Skeletal muscle tissue (tissue), 4 donors: ENCODE measurements around the gene C4orf51. TPM values are rescaled to one million over a fixed set of nuclear protein-coding genes. Genes with fewer than 3 reads are reported as not detected.

Source experiments
- H3K27ac ChIP-seq: one replicate; pipeline ENCODE4 v1.7.0; 2013; ENCODE audit warnings: mild to moderate bottlenecking, low read depth, low read length, inconsistent platforms
- H3K27me3 ChIP-seq, 3 donors: one replicate each; pipeline ENCODE4 v1.7.0; 2013; ENCODE audit warnings: low read length in 3 of 3; ENCODE audit not compliant: control insufficient read depth in 3 of 3, insufficient read depth in 3 of 3
- H3K36me3 ChIP-seq, 3 donors: one replicate each; pipeline ENCODE4 v1.7.0; 2013; ENCODE audit warnings: low read length in 3 of 3; ENCODE audit not compliant: control insufficient read depth in 3 of 3, insufficient read depth in 3 of 3
- H3K4me1 ChIP-seq, 3 donors: one replicate each; pipeline ENCODE4 v1.7.0; 2013; ENCODE audit warnings: low read length in 3 of 3, mild to moderate bottlenecking in 3 of 3; ENCODE audit not compliant: control insufficient read depth in 3 of 3, insufficient read depth in 3 of 3
- H3K4me3 ChIP-seq, 3 donors: one replicate each; pipeline ENCODE4 v1.7.0; 2013; ENCODE audit warnings: low read length in 3 of 3
- H3K9ac ChIP-seq, 3 donors: one replicate each; pipeline ENCODE4 v1.7.0; 2013; ENCODE audit warnings: low read length in 3 of 3, mild to moderate bottlenecking in 3 of 3, moderate library complexity in 2 of 3, low read depth in 1 of 3
- H3K9me3 ChIP-seq, 3 donors: one replicate each; pipeline ENCODE4 v1.7.0; 2013; ENCODE audit warnings: low read length in 3 of 3; ENCODE audit not compliant: control insufficient read depth in 3 of 3
- total RNA-seq: library from RNA; depleted of rRNA; stranded (reverse); fragments of >200 nt; gene quantifications from one replicate; pipeline ENCODE4 v1.2.3, GENCODE V29; 2014
- donor health status: Osteomylitis.

The C4orf51 gene
- total RNA-seq, 1 donor from 2014 or later: not detected

DNA sequence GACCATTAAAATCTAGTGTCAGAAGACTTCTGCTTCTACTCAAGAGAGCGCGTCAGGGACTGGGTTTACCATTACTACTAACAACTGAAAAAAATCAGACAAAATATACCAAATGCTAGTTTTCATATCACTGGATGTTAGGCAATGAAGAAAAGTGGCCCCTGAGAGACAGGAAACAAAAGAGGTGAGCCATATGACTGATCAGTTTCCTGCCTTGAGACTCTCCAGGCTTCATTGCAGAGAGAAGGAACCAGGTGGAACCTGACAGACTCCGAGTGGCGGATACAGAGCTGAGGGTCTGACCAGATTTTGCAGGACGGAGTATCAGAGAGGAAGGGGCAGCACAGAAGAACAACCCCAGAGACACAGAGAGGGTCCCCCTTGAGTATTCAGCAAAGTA lies 86.3 kb downstream of the C4orf51 start:
- peaks cover 0 to 4% (median 2%) of the 10 kb centered on the region in 3 donors for H3K4me1 ChIP-seq
- H3K9me3 ChIP-seq: no peaks in the 10 kb centered on the region
- no peak overlapping the region for H3K27ac ChIP-seq
- H3K27me3 ChIP-seq: no peaks in the 10 kb centered on the region
- no peak overlapping the region for H3K4me3 ChIP-seq
- H3K36me3 ChIP-seq: peaks cover 16 to 41% (median 28%) of the 10 kb centered on the region in 3 donors
- H3K9ac ChIP-seq: no peak overlapping the region

DNA sequence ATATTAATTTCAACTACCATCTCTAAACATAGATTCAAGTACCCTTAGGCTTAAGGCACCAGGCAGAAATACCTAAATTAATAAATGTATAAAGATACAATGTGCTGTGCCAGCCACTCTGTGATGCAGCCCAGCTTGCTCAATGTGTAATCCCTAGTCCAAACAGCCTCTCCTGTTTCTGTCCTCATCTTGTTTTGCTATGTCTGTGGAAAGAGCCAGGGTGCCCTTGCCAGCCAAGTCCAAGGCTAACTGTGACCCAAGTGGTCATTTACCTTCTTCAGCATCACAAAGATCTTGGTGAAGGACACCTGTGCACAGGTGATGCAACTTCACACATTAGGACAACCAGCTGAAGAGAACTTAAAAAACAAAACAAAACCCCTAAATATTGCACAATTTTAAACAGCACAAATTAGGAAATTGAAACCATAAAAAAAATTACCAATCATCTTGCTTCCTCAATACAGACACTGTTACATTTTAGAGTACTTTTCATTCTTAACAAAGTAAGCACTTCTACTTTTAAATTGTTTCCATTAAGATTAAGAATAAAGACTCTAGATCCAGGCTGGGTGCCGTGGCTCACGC lies 89.6 kb downstream of the C4orf51 start:
- H3K4me1 ChIP-seq: peaks cover 0 to 16% (median 12%) of the 10 kb centered on the region in 3 donors
- no peak overlapping the region for H3K4me3 ChIP-seq
- H3K9ac ChIP-seq: no peak overlapping the region
- H3K36me3 ChIP-seq: peaks cover 14 to 35% (median 25%) of the 10 kb centered on the region in 3 donors
- H3K27ac ChIP-seq: no peak overlapping the region
- no peaks in the 10 kb centered on the region for H3K27me3 ChIP-seq
- H3K9me3 ChIP-seq: no peaks in the 10 kb centered on the region

DNA sequence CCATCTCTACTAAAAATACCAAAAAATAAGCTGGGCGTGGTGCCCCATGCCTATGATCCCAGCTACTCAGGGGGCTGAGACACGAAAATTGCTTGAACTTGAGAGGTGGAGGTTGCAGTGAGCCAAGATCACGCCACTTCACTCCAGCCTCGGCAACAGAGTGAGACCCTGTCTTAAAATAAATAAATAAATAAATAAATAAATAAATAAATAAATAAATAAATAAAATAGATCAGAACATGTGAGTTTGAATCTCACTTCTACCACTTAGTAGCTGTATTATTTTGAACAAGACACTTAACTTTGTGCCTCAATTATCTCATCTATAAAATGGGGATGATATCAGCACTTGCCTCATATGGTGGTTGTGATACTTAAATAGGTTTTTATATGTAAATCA lies 90.2 kb downstream of the C4orf51 start:
- Histone ChIP-seq H3K9me3 (no peaks in the 10 kb centered on the region), H3K27ac (no peak overlapping the region), H3K9ac (no peak overlapping the region), H3K36me3 (peaks cover 10 to 31% (median 19%) of the 10 kb centered on the region in 3 donors), H3K27me3 (no peaks in the 10 kb centered on the region), H3K4me1 (peaks cover 0 to 21% (median 12%) of the 10 kb centered on the region in 3 donors), H3K4me3 (no peak overlapping the region)

DNA sequence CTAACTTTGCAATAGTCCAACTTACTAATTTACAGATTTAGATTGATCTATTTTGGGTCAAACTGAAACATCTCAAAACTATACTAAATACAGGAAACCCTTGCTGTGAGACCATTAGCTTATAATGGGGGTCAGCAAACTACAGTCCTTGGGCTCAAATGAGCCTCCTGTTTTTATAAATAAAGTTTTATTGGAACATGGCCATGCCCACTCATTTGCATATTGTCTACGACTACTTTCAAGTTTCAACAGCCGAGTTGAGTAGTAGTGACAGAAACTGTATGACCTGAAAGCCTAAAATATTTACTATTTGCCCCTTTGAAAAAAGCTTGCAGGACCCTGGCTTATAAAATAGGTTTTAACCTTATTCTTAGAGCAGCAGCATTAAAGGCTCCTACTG lies 92.4 kb downstream of the C4orf51 start:
- no peak overlapping the region for H3K9ac ChIP-seq
- H3K4me3 ChIP-seq: no peak overlapping the region
- H3K4me1 ChIP-seq: peaks cover 0 to 21% (median 12%) of the 10 kb centered on the region in 3 donors
- no peaks in the 10 kb centered on the region for H3K9me3 ChIP-seq
- no peak overlapping the region for H3K27ac ChIP-seq
- H3K27me3 ChIP-seq: no peaks in the 10 kb centered on the region
- peaks cover 9 to 25% (median 20%) of the 10 kb centered on the region in 3 donors for H3K36me3 ChIP-seq

DNA sequence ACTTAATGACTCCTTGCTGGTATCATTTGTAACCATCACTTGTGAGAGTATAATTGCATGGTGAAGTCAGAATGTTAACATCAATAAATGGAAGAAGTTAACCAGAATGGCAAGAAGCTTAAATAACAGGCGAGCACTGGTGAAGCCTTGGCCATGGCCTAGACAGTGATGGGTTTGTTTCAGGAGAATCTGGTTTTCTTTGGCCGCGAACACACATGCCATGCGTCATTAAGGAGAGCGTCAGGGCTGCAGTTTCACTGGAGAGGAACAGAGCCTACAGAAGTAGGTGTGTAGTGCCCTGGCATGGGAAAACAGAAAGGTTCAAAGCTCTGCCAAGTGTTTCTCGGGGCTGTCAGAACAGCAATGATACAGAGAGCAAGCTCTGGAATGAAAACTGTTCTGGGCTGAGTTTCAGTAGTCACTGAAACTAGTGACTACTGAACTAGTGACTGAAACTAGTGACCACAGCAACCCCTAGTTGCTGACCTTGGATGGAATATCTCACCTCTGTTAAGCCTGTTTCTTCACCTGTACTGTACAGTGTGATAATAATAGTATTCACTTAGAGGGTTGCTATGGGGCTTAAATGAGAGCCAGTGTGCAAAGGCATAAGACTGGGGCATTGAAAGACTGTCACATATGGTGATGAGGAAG lies 93.8 kb downstream of the C4orf51 start:
- no peaks in the 10 kb centered on the region for H3K27me3 ChIP-seq
- no peaks in the 10 kb centered on the region for H3K9me3 ChIP-seq
- H3K4me1 ChIP-seq: peaks cover 0 to 21% (median 12%) of the 10 kb centered on the region in 3 donors
- no peak overlapping the region for H3K9ac ChIP-seq
- H3K27ac ChIP-seq: peak overlapping the region; percentile 17
- peaks cover 9 to 25% (median 20%) of the 10 kb centered on the region in 3 donors for H3K36me3 ChIP-seq
- H3K4me3 ChIP-seq: no peak overlapping the region

- Histone ChIP-seq H3K9ac (no peak overlapping the region), H3K9me3 (no peaks in the 10 kb centered on the region), H3K27me3 (no peaks in the 10 kb centered on the region), H3K4me3 (no peak overlapping the region), H3K27ac (no peak overlapping the region), H3K36me3 (peaks cover 9 to 25% (median 23%) of the 10 kb centered on the region in 3 donors), H3K4me1 (peaks cover 0 to 19% (median 9%) of the 10 kb centered on the region in 3 donors)
Observed at GRCh38 chr4:145774473-145774872, 94.5 kb downstream of the C4orf51 start.

DNA sequence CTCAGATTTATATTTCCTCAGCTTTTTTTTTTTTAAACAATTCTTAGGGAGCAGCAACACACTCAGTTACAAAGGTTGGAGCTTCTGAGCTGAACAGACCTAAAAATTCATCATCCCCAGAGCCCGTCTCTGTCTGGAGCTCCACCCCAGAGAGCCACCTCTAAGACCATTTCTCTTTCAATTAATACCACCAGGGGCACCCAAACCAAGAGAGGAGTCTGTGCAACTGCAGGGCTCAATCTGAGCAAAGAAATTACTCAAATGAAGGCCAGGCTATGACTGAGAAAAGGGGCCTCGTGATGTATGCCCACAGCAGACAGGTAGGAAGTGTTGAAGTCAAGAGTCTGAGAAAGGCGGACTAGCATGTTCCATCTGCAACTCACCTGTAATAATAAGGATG lies 95.5 kb downstream of the C4orf51 start:
- Histone ChIP-seq H3K27ac (no peak overlapping the region), H3K4me1 (peaks cover 0 to 19% (median 8%) of the 10 kb centered on the region in 3 donors), H3K27me3 (no peaks in the 10 kb centered on the region), H3K36me3 (peaks cover 9 to 25% (median 23%) of the 10 kb centered on the region in 3 donors), H3K9ac (no peak overlapping the region), H3K4me3 (no peak overlapping the region), H3K9me3 (no peaks in the 10 kb centered on the region)

GRCh38 chr4:145776208-145776607 lies 96.3 kb downstream of the C4orf51 start:
- no peak overlapping the region for H3K4me3 ChIP-seq
- no peaks in the 10 kb centered on the region for H3K27me3 ChIP-seq
- H3K27ac ChIP-seq: no peak overlapping the region
- H3K9me3 ChIP-seq: no peaks in the 10 kb centered on the region
- H3K4me1 ChIP-seq: peaks cover 0 to 19% (median 8%) of the 10 kb centered on the region in 3 donors
- H3K9ac ChIP-seq: no peak overlapping the region
- H3K36me3 ChIP-seq: peaks cover 9 to 23% (median 22%) of the 10 kb centered on the region in 3 donors

- no peak overlapping the region for H3K9ac ChIP-seq
- H3K27ac ChIP-seq: no peak overlapping the region
- no peak overlapping the region for H3K4me3 ChIP-seq
- no peaks in the 10 kb centered on the region for H3K9me3 ChIP-seq
- H3K36me3 ChIP-seq: peaks cover 6 to 10% (median 9%) of the 10 kb centered on the region in 3 donors
- peaks cover 0 to 10% (median 2%) of the 10 kb centered on the region in 3 donors for H3K4me1 ChIP-seq
- H3K27me3 ChIP-seq: no peaks in the 10 kb centered on the region
Observed at GRCh38 chr4:145779319-145779801, 99.4 kb downstream of the C4orf51 start.

- Histone ChIP-seq H3K4me3 (no peak overlapping the region), H3K36me3 (peaks cover 0 to 3% (median 0%) of the 10 kb centered on the region in 3 donors), H3K4me1 (peaks cover 0 to 8% (median 6%) of the 10 kb centered on the region in 3 donors), H3K9me3 (no peaks in the 10 kb centered on the region), H3K27me3 (no peaks in the 10 kb centered on the region), H3K27ac (no peak overlapping the region), H3K9ac (no peak overlapping the region)
Observed at GRCh38 chr4:145781351-145781750, 101.4 kb downstream of the C4orf51 start.
